Measurements from ENCODE around the gene SON. TPM values are rescaled to one million over a fixed set of nuclear protein-coding genes. Genes with fewer than 3 reads are reported as not detected.

SON gene
- total and polyA plus RNA-seq, 2 of the 13 experiments (the other 11 are each of a cell fraction or from before 2014, with no cell fraction given), result 61.3 to 78.3 TPM

DNA sequence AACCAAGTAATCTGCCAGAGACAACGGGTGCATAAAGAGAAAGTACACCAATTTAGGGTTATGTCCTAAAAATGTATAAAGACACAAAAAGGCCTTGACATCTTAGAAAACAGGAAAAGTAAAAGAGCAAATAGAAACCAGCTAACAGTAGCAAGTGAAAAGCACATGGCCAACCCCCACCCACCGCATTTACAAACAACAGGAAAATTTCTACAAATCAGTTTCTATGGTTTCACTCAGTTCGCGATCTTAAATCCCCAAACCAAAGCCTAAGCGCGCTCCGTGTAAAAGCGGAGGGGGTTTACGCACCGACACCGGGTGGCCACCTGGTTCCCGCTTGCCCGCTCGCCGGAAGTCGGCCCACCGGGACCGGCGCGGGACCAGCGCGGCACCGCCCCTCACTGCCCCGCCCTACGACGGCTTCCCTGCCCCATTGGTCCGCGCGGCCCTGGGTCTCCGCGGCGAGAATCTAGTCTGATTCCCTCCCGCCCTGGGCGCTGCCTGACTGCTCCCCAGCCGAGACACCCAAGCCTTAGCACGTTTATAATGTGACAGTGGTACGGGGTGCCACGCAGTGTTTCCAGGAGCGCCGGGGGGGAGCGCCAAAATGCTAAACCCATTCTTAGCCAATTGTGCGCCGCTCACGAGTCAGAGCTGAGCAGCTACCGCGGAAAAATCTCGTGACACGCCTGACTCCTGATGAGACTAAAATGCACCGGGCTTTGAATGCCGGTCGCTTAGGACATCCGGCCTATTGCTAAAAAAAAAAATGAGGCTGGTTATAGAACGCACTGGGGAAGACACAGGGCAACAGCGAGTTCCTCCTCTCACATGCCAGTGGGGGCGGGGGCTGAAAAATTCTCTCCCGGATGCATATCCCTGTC, 840 bp upstream of the SON start, which contains the start of gene GART (continued):
- peak; percentile 54; the same call in 1 of the 2 replicates for TF ChIP-seq ZNF780A (CRISPR knock-in tag; IDR thresholded peaks at IDR 0.05)
- no peak; the same call in 1 of the 2 replicates for TF ChIP-seq MAZ (IDR thresholded peaks at IDR 0.05; ENCODE audit: borderline replicate concordance, low read depth, low read length)
- TF ChIP-seq MAZ (CRISPR knock-in tag; IDR thresholded peaks at IDR 0.05; ENCODE audit: low read depth), result peak; percentile 18; the same call in 1 of the 2 replicates
- TF ChIP-seq ZFP36L2 (CRISPR knock-in tag; IDR thresholded peaks at IDR 0.05), result 0 out of 2 replicates have a peak, but pooled peaks have one; percentile 63
- TF ChIP-seq FOXA3 (CRISPR knock-in tag; IDR thresholded peaks at IDR 0.05), result 0 out of 2 replicates have a peak, but pooled peaks have one; percentile 26
- TF ChIP-seq BORCS8-MEF2B (CRISPR knock-in tag; IDR thresholded peaks at IDR 0.05), result peak; percentile 37; the same call in 1 of the 2 replicates
- peak; percentile 63; the same call in 1 of the 2 replicates for TF ChIP-seq NRL (CRISPR knock-in tag; IDR thresholded peaks at IDR 0.05; ENCODE audit: borderline replicate concordance)
- TF ChIP-seq SALL2 (CRISPR knock-in tag; IDR thresholded peaks at IDR 0.05), result peak; percentile 29; the same call in 1 of the 2 replicates
- TF ChIP-seq, protein P1, sequence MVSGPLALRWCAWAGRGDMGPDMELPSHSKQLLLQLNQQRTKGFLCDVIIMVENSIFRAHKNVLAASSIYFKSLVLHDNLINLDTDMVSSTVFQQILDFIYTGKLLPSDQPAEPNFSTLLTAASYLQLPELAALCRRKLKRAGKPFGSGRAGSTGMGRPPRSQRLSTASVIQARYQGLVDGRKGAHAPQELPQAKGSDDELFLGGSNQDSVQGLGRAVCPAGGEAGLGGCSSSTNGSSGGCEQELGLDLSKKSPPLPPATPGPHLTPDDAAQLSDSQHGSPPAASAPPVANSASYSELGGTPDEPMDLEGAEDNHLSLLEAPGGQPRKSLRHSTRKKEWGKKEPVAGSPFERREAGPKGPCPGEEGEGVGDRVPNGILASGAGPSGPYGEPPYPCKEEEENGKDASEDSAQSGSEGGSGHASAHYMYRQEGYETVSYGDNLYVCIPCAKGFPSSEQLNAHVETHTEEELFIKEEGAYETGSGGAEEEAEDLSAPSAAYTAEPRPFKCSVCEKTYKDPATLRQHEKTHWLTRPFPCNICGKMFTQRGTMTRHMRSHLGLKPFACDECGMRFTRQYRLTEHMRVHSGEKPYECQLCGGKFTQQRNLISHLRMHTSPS (CRISPR knock-in tag; IDR thresholded peaks at IDR 0.05; ENCODE audit: low read depth), result no peak
- no peak for TF ChIP-seq ZNF180 (CRISPR knock-in tag; IDR thresholded peaks at IDR 0.05; ENCODE audit: borderline replicate concordance, low read depth)
- TF ChIP-seq, protein P2, sequence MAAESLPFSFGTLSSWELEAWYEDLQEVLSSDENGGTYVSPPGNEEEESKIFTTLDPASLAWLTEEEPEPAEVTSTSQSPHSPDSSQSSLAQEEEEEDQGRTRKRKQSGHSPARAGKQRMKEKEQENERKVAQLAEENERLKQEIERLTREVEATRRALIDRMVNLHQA (CRISPR knock-in tag; IDR thresholded peaks at IDR 0.05), result no peak
- TF ChIP-seq, protein P3, sequence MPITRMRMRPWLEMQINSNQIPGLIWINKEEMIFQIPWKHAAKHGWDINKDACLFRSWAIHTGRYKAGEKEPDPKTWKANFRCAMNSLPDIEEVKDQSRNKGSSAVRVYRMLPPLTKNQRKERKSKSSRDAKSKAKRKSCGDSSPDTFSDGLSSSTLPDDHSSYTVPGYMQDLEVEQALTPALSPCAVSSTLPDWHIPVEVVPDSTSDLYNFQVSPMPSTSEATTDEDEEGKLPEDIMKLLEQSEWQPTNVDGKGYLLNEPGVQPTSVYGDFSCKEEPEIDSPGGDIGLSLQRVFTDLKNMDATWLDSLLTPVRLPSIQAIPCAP (CRISPR knock-in tag; IDR thresholded peaks at IDR 0.05; ENCODE audit: low read depth), result no peak
- 0 out of 2 replicates have a peak, but pooled peaks have one; percentile 22 for TF ChIP-seq ESRRA (CRISPR knock-in tag; IDR thresholded peaks at IDR 0.05; ENCODE audit: low read depth)
- no peak for TF ChIP-seq EZH2 (conservative IDR thresholded peaks at IDR 0.05; ENCODE audit: low read depth, low read length)
- TF ChIP-seq YEATS4 (CRISPR knock-in tag; IDR thresholded peaks at IDR 0.05; ENCODE audit: borderline replicate concordance), result peak; percentile 47; the same call in 1 of the 2 replicates
- TF ChIP-seq, protein P4, sequence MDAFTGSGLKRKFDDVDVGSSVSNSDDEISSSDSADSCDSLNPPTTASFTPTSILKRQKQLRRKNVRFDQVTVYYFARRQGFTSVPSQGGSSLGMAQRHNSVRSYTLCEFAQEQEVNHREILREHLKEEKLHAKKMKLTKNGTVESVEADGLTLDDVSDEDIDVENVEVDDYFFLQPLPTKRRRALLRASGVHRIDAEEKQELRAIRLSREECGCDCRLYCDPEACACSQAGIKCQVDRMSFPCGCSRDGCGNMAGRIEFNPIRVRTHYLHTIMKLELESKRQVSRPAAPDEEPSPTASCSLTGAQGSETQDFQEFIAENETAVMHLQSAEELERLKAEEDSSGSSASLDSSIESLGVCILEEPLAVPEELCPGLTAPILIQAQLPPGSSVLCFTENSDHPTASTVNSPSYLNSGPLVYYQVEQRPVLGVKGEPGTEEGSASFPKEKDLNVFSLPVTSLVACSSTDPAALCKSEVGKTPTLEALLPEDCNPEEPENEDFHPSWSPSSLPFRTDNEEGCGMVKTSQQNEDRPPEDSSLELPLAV (CRISPR knock-in tag; conservative IDR thresholded peaks at IDR 0.05; ENCODE audit: low read depth), result no peak
- TF ChIP-seq ZNF343 (CRISPR knock-in tag; IDR thresholded peaks at IDR 0.05), result no peak
- TF ChIP-seq PHF8 (CRISPR knock-in tag; IDR thresholded peaks at IDR 0.05), result peak; percentile 56
- TF ChIP-seq FIP1L1 (IDR thresholded peaks at IDR 0.05; ENCODE audit: borderline replicate concordance, insufficient read depth, low read depth, low read length), result 0 out of 2 replicates have a peak, but pooled peaks have one; percentile 5
- 0 out of 2 replicates have a peak, but pooled peaks have one; percentile 75 for TF ChIP-seq BRCA1 (CRISPR knock-in tag; IDR thresholded peaks at IDR 0.05)
- no peak for TF ChIP-seq ZNF546 (CRISPR knock-in tag; conservative IDR thresholded peaks at IDR 0.05)
- TF ChIP-seq ZNF670 (CRISPR knock-in tag; IDR thresholded peaks at IDR 0.05; ENCODE audit: borderline replicate concordance), result 0 out of 2 replicates have a peak, but pooled peaks have one; percentile 78

All from HepG2 (cell line).